Uterus (tissue), 4 donors: Measurements from ENCODE around the gene RNF168. TPM values are rescaled to one million over a fixed set of nuclear protein-coding genes. Genes with fewer than 3 reads are reported as not detected.

Experiments
- DNase-seq, 2 donors: peaks; one replicate each; pipeline ENCODE4 v3.0.0-alpha.2; 2019 to 2020
- H3K27ac ChIP-seq, 2 donors: fragments of 200-600 bp; sonication (generic); 1 replicate in 1 of 2; 2 replicates in 1 of 2; pipeline ENCODE4 v1.5.1; 2016 to 2018
- H3K27me3 ChIP-seq, 2 donors: fragments of 200-600 bp; sonication (generic); one replicate each; pipeline ENCODE4 v1.5.1; 2018 to 2019; ENCODE audit warnings: control low read depth in 1 of 2
- H3K36me3 ChIP-seq, 2 donors: fragments of 200-600 bp; sonication (generic); one replicate each; pipeline ENCODE4 v1.5.1; 2019; ENCODE audit warnings: control low read depth in 1 of 2
- H3K4me1 ChIP-seq, 2 donors: fragments of 200-600 bp; sonication (generic); one replicate each; pipeline ENCODE4 v1.5.1; 2018 to 2019; ENCODE audit warnings: control low read depth in 1 of 2
- H3K4me3 ChIP-seq, 2 donors: fragments of 200-600 bp; sonication (generic); 1 replicate in 1 of 2; 2 replicates in 1 of 2; pipeline ENCODE4 v1.5.1; 2018 to 2019; ENCODE audit warnings: mild to moderate bottlenecking in 1 of 2
- H3K9me3 ChIP-seq, 2 donors: fragments of 200-600 bp; sonication (generic); one replicate each; pipeline ENCODE4 v1.5.1; 2019; ENCODE audit warnings: control low read depth in 1 of 2
- POLR2A ChIP-seq, 2 donors: fragments of 450-650 bp; IDR thresholded peaks; one replicate each; pipeline ENCODE4 v1.6.1; 2016; ENCODE audit warnings: antibody characterized with exemption in 2 of 2, mild to moderate bottlenecking in 1 of 2, moderate library complexity in 1 of 2
- intact Hi-C: fragments of 100-400 bp; cut with DNase I; formaldehyde crosslinking; loops from one replicate; pipeline ENCODE4 v1.15.1; 2023; ENCODE audit warnings: low total_unique reads
- total RNA-seq, 4 donors: library from RNA; depleted of rRNA in 3 of 4; stranded (reverse); fragments of >200 nt in 3 of 4; gene quantifications; one replicate each; pipeline versions ENCODE4 v1.1.0 to v1.2.4, GENCODE V29; 2014 to 2023
- TF ChIP-seq, protein P1 (sequence below), 4 experiments: fragments of 200-600 bp in 2 of 4; fragments of 450-650 bp in 2 of 4; sonication (generic) in 2 of 4; IDR thresholded peaks; one replicate each; pipeline ENCODE4 v1.5.1; 2016 to 2019; ENCODE audit warnings: antibody characterized with exemption in 4 of 4, mild to moderate bottlenecking in 2 of 4, moderate library complexity in 1 of 4
- donor health status: DM: yes; HTN: yes; CAD: no.

Gene RNF168
- total RNA-seq, 4 donors from 2014 or later, result 9.4 to 35.2 (median 18.6) TPM

DNA sequence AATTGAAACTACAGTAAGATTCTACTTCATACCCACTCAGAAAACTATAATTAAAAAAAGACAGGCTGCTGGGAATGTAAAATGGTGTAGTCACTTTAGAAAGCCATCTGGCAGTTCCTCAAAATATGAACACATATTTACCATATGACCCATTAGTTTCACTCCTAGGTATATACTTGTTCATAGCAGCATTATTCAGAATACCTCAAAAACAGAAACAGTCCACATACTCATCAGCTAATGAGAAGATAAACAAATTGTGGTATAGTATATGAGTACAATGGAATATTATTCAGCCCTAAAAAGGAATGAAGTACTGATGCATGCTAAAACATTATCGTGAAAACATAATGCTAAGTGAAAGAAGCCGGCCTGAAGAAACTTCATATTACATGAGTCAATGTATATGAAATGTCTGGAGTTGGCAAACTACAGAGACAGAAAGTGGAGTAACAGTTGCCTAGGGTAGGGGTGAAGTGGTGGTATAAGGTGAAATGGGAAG lies 41.0 kb upstream of the RNF168 start:
- no peaks in the 10 kb centered on the region for H3K36me3 ChIP-seq
- no peak for DNase-seq
- H3K9me3 ChIP-seq, result no peaks in the 10 kb centered on the region
- H3K27ac ChIP-seq, result no peak overlapping the region
- no peaks in the 10 kb centered on the region for H3K27me3 ChIP-seq
- intact Hi-C loops, result no loop called here
- no peaks in the 10 kb centered on the region for H3K4me1 ChIP-seq
- H3K4me3 ChIP-seq, result no peak overlapping the region
- TF ChIP-seq, protein P1, sequence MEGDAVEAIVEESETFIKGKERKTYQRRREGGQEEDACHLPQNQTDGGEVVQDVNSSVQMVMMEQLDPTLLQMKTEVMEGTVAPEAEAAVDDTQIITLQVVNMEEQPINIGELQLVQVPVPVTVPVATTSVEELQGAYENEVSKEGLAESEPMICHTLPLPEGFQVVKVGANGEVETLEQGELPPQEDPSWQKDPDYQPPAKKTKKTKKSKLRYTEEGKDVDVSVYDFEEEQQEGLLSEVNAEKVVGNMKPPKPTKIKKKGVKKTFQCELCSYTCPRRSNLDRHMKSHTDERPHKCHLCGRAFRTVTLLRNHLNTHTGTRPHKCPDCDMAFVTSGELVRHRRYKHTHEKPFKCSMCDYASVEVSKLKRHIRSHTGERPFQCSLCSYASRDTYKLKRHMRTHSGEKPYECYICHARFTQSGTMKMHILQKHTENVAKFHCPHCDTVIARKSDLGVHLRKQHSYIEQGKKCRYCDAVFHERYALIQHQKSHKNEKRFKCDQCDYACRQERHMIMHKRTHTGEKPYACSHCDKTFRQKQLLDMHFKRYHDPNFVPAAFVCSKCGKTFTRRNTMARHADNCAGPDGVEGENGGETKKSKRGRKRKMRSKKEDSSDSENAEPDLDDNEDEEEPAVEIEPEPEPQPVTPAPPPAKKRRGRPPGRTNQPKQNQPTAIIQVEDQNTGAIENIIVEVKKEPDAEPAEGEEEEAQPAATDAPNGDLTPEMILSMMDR (IDR thresholded peaks at IDR 0.05), result no peak
- no peak for TF ChIP-seq POLR2A (IDR thresholded peaks at IDR 0.05)

DNA sequence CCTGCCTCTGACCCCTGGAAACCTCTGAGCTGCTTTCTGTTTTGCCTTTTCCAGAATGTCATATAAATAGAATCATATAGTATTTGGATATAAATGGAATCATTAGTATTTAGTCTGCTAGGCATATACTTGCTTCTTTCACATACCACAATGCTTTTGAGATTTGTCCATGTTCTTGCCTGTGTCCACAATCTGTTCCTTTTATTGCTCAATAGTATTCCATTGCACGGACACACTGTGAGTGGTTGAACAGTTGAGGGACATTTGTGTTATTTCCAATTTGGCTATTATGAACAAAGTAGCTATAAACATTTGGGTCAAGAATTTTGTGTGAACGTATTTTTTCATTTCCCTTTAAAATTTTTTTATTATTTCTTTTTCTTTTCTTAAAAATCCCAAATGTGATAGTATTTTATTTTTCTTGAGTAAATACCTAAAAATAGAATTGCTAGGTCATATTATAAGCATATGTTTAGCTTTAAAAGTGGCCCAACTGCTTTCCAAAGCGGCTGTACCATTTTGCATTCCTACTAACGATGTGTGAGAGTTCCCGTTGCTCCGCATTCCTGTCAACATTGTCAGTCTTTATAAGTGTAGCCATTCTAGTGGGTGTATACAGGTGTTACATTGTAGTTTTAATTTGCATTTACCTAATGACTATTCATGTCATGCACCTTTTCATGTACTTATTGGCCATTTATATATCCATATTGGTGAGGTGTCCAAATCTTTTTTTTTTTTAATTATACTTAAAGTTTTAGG lies 38.3 kb upstream of the RNF168 start:
- no peak for TF ChIP-seq POLR2A (IDR thresholded peaks at IDR 0.05)
- TF ChIP-seq, protein P1 (IDR thresholded peaks at IDR 0.05), result no peak
- no peak overlapping the region for H3K4me3 ChIP-seq
- no peaks in the 10 kb centered on the region for H3K4me1 ChIP-seq
- no peaks in the 10 kb centered on the region for H3K9me3 ChIP-seq
- H3K27me3 ChIP-seq, result no peaks in the 10 kb centered on the region
- no peak overlapping the region for H3K27ac ChIP-seq
- H3K36me3 ChIP-seq, result no peaks in the 10 kb centered on the region
- intact Hi-C loops, result no loop called here
- no peak for DNase-seq

- intact Hi-C loops, result no loop called here
- H3K36me3 ChIP-seq, result no peaks in the 10 kb centered on the region
- no peak overlapping the region for H3K27ac ChIP-seq
- DNase-seq, result peak; percentile 19 to 27
- H3K4me3 ChIP-seq, result no peak overlapping the region
- no peaks in the 10 kb centered on the region for H3K9me3 ChIP-seq
- no peaks in the 10 kb centered on the region for H3K27me3 ChIP-seq
- TF ChIP-seq POLR2A (IDR thresholded peaks at IDR 0.05), result no peak
- TF ChIP-seq, protein P1 (IDR thresholded peaks at IDR 0.05), result peak; percentile 25 to 55 (median 48)
- no peaks in the 10 kb centered on the region for H3K4me1 ChIP-seq
Observed at GRCh38 chr3:196537319-196537984, 33.9 kb upstream of the RNF168 start.

- no peaks in the 10 kb centered on the region for H3K36me3 ChIP-seq
- no peaks in the 10 kb centered on the region for H3K27me3 ChIP-seq
- intact Hi-C loops, result no loop called here
- no peaks in the 10 kb centered on the region for H3K4me1 ChIP-seq
- no peak overlapping the region for H3K27ac ChIP-seq
- TF ChIP-seq, protein P1 (IDR thresholded peaks at IDR 0.05), result no peak
- TF ChIP-seq POLR2A (IDR thresholded peaks at IDR 0.05), result no peak
- H3K9me3 ChIP-seq, result no peaks in the 10 kb centered on the region
- no peak for DNase-seq
- H3K4me3 ChIP-seq, result no peak overlapping the region
Observed at GRCh38 chr3:196533260-196533681, 29.7 kb upstream of the RNF168 start.

- Histone ChIP-seq H3K36me3 (no peaks in the 10 kb centered on the region), H3K4me1 (no peaks in the 10 kb centered on the region), H3K27ac (no peak overlapping the region), H3K9me3 (no peaks in the 10 kb centered on the region), H3K4me3 (no peak overlapping the region), H3K27me3 (no peaks in the 10 kb centered on the region)
- no peak for DNase-seq
- intact Hi-C loops, result no loop called here
- TF ChIP-seq, protein P1 (IDR thresholded peaks at IDR 0.05), result no peak
- TF ChIP-seq POLR2A (IDR thresholded peaks at IDR 0.05), result no peak
Observed at GRCh38 chr3:196531418-196531817, 27.9 kb upstream of the RNF168 start.
